ENCODE results near the gene SPART. TPM values are rescaled to one million over a fixed set of nuclear protein-coding genes. Genes with fewer than 3 reads are reported as not detected.

The SPART gene
- total RNA-seq, 1 donor = 102 TPM

- H3K27me3 ChIP-seq (ENCODE audit: insufficient read depth, low read length) = no peaks in the 10 kb centered on the region
- no peaks in the 10 kb centered on the region for H3K36me3 ChIP-seq (ENCODE audit: insufficient read depth, low read length)
- H3K4me3 ChIP-seq (ENCODE audit: insufficient read depth, low read length) = no peak overlapping the region
- DNase-seq (ENCODE audit: insufficient read length, low spot score, missing footprints) = no peak
- H3K9me3 ChIP-seq (ENCODE audit: low read depth, low read length) = peaks cover 2% of the 10 kb centered on the region
- no peaks in the 10 kb centered on the region for H3K4me1 ChIP-seq (ENCODE audit: insufficient read depth, low read length)
- H3K4me2 ChIP-seq (ENCODE audit: insufficient read depth, low read length) = no peak overlapping the region
- no peaks in the 10 kb centered on the region for H4K20me1 ChIP-seq (ENCODE audit: insufficient read depth, low read length)
- H3K27ac ChIP-seq (ENCODE audit: low read depth, low read length) = no peak overlapping the region
- H2AFZ ChIP-seq (ENCODE audit: low read length) = no peak overlapping the region
- H3K79me2 ChIP-seq (ENCODE audit: insufficient read depth, low read length) = no peaks in the 10 kb centered on the region
- TF ChIP-seq, protein P1, sequence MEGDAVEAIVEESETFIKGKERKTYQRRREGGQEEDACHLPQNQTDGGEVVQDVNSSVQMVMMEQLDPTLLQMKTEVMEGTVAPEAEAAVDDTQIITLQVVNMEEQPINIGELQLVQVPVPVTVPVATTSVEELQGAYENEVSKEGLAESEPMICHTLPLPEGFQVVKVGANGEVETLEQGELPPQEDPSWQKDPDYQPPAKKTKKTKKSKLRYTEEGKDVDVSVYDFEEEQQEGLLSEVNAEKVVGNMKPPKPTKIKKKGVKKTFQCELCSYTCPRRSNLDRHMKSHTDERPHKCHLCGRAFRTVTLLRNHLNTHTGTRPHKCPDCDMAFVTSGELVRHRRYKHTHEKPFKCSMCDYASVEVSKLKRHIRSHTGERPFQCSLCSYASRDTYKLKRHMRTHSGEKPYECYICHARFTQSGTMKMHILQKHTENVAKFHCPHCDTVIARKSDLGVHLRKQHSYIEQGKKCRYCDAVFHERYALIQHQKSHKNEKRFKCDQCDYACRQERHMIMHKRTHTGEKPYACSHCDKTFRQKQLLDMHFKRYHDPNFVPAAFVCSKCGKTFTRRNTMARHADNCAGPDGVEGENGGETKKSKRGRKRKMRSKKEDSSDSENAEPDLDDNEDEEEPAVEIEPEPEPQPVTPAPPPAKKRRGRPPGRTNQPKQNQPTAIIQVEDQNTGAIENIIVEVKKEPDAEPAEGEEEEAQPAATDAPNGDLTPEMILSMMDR (IDR thresholded peaks at IDR 0.05; ENCODE audit: extremely low read depth, low read depth, low read length) = no peak
Observed at GRCh38 chr13:36286006-36286405, 60.2 kb downstream of the SPART start.

- TF ChIP-seq, protein P1 (IDR thresholded peaks at IDR 0.05; ENCODE audit: extremely low read depth, low read depth, low read length) = peak; percentile 82
- Histone ChIP-seq H3K79me2 (ENCODE audit: insufficient read depth, low read length) (no peaks in the 10 kb centered on the region), H3K27me3 (ENCODE audit: insufficient read depth, low read length) (no peaks in the 10 kb centered on the region), H3K36me3 (ENCODE audit: insufficient read depth, low read length) (no peaks in the 10 kb centered on the region), H3K4me2 (ENCODE audit: insufficient read depth, low read length) (no peak overlapping the region), H2AFZ (ENCODE audit: low read length) (no peak overlapping the region), H3K4me3 (ENCODE audit: insufficient read depth, low read length) (no peak overlapping the region), H3K4me1 (ENCODE audit: insufficient read depth, low read length) (no peaks in the 10 kb centered on the region), H3K27ac (ENCODE audit: low read depth, low read length) (no peak overlapping the region), H4K20me1 (ENCODE audit: insufficient read depth, low read length) (no peaks in the 10 kb centered on the region), H3K9me3 (ENCODE audit: low read depth, low read length) (no peaks in the 10 kb centered on the region)
- DNase-seq (ENCODE audit: insufficient read length, low spot score, missing footprints) = peak; percentile 26
Observed at GRCh38 chr13:36282821-36283432, 63.3 kb downstream of the SPART start.

DNA sequence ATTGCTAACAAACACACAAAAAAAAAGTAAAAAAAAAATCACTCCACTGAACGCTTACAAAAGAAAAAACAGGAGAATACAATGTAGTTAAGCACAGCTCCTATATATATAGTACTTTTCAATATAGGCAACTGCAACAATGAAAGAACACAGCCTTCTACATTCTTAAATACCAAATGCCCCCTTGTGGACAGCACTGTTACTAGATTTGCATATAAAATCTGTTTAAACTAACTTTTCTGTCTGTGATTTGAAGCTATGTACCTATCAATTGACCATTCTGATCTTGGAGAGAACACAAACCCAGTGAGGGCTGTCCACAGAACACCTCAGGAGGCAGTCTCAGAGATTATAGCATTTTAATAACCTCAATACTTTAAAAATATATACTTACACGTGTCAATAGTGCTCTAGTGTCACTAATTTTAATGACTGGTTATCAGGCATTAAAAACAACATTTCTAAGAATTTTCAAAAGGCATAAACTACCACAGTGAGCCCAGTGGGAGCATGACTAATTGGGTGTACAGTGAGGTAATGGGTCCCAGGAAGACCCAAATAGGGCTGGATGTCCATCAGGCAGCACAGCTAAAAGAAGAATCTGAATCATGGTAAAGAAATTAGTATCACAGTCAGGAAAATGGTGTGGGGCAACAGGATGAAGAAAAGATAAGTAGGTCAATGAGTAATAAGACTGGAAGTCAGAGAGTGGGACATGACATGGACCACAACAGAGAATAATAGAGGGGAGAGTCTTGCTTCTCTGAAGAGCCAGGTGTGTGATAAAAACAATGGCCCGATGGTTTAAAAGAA lies 70.8 kb downstream of the SPART start:
- peaks cover 10% of the 10 kb centered on the region for H3K4me1 ChIP-seq (ENCODE audit: insufficient read depth, low read length)
- peak overlapping the region; percentile 57 for H2AFZ ChIP-seq (ENCODE audit: low read length)
- peak; percentile 84 for DNase-seq (ENCODE audit: insufficient read length, low spot score, missing footprints)
- no peaks in the 10 kb centered on the region for H4K20me1 ChIP-seq (ENCODE audit: insufficient read depth, low read length)
- H3K4me2 ChIP-seq (ENCODE audit: insufficient read depth, low read length) = peak overlapping the region; percentile 11
- no peak overlapping the region for H3K4me3 ChIP-seq (ENCODE audit: insufficient read depth, low read length)
- TF ChIP-seq, protein P1 (IDR thresholded peaks at IDR 0.05; ENCODE audit: extremely low read depth, low read depth, low read length) = peak; percentile 66
- no peaks in the 10 kb centered on the region for H3K36me3 ChIP-seq (ENCODE audit: insufficient read depth, low read length)
- H3K79me2 ChIP-seq (ENCODE audit: insufficient read depth, low read length) = no peaks in the 10 kb centered on the region
- no peaks in the 10 kb centered on the region for H3K27me3 ChIP-seq (ENCODE audit: insufficient read depth, low read length)
- H3K27ac ChIP-seq (ENCODE audit: low read depth, low read length) = peak overlapping the region; percentile 79
- H3K9me3 ChIP-seq (ENCODE audit: low read depth, low read length) = no peaks in the 10 kb centered on the region

- Histone ChIP-seq H3K4me3 (ENCODE audit: insufficient read depth, low read length) (no peak overlapping the region), H3K9me3 (ENCODE audit: low read depth, low read length) (no peaks in the 10 kb centered on the region), H3K4me2 (ENCODE audit: insufficient read depth, low read length) (no peak overlapping the region), H3K27me3 (ENCODE audit: insufficient read depth, low read length) (no peaks in the 10 kb centered on the region), H3K79me2 (ENCODE audit: insufficient read depth, low read length) (no peaks in the 10 kb centered on the region), H2AFZ (ENCODE audit: low read length) (no peak overlapping the region), H3K36me3 (ENCODE audit: insufficient read depth, low read length) (no peaks in the 10 kb centered on the region), H3K4me1 (ENCODE audit: insufficient read depth, low read length) (peaks cover 10% of the 10 kb centered on the region), H3K27ac (ENCODE audit: low read depth, low read length) (no peak overlapping the region), H4K20me1 (ENCODE audit: insufficient read depth, low read length) (no peaks in the 10 kb centered on the region)
- TF ChIP-seq, protein P1 (IDR thresholded peaks at IDR 0.05; ENCODE audit: extremely low read depth, low read depth, low read length) = no peak
- DNase-seq (ENCODE audit: insufficient read length, low spot score, missing footprints) = no peak
Observed at GRCh38 chr13:36273431-36273830, 72.8 kb downstream of the SPART start.
